MCF 10A (cell line): Measurements from ENCODE around the gene CCDC83. TPM values are rescaled to one million over a fixed set of nuclear protein-coding genes. Genes with fewer than 3 reads are reported as not detected.
"Not testable (repeated sequence)": the region's sequence is repeated elsewhere in the genome, so short reads cannot be mapped to it uniquely, and the experiment has no call there.

Experiments used
- BruUV-seq: library from RNA; stranded (reverse); fragments of 400-500 nt; replicated peaks from 2 replicates; lab custom pipeline; 2021; lab: Mats Ljungman, UMichigan
- CTCF ChIA-PET: fragments of 300-600 bp; sonication (Branson Sonifier 250); formaldehyde crosslinking; extraction: SDS; loops from one replicate; lab custom pipeline; 2021; ENCODE audit warnings: antibody characterized with exemption, inconsistent platforms; lab: Yijun Ruan, JAX
- POLR2A ChIA-PET: fragments of 300-600, 350-650 bp; sonication (Branson Sonifier 250); formaldehyde crosslinking; extraction: SDS; loops from one replicate; lab custom pipeline; 2020; ENCODE audit warnings: antibody characterized with exemption, inconsistent platforms; lab: Yijun Ruan, JAX
- DNase-seq: peaks from one replicate; pipeline ENCODE4 v3.0.0-alpha.2; 2018; ENCODE audit not compliant: unreplicated experiment
- H3K27ac Mint-ChIP-seq: one replicate; pipeline ENCODE4 v1.8.0; 2022; ENCODE audit warnings: mild to moderate bottlenecking, low read depth, mixed read lengths; ENCODE audit not compliant: unreplicated experiment
- H3K27me3 Mint-ChIP-seq: one replicate; pipeline ENCODE4 v1.8.0; 2022; ENCODE audit warnings: mixed read lengths; ENCODE audit not compliant: insufficient read depth, unreplicated experiment
- H3K36me3 Mint-ChIP-seq: one replicate; pipeline ENCODE4 v1.8.0; 2022; ENCODE audit warnings: mild to moderate bottlenecking, moderate library complexity, mixed read lengths; ENCODE audit not compliant: insufficient read depth, unreplicated experiment
- H3K4me1 Mint-ChIP-seq: one replicate; pipeline ENCODE4 v1.8.0; 2022; ENCODE audit warnings: mixed read lengths; ENCODE audit not compliant: insufficient read depth, unreplicated experiment
- H3K4me3 Mint-ChIP-seq: one replicate; pipeline ENCODE4 v1.8.0; 2022; ENCODE audit warnings: mild to moderate bottlenecking, moderate library complexity, mixed read lengths; ENCODE audit not compliant: unreplicated experiment
- H3K9me3 Mint-ChIP-seq: one replicate; pipeline ENCODE4 v1.8.0; 2022; ENCODE audit warnings: mixed read lengths; ENCODE audit not compliant: unreplicated experiment
- CTCF ChIP-seq: fragments of 200-600 bp; IDR thresholded peaks from one replicate; pipeline ENCODE4 v1.8.0; 2022; ENCODE audit warnings: antibody characterized with exemption, mild to moderate bottlenecking; ENCODE audit not compliant: unreplicated experiment
- intact Hi-C: fragments of 100-400 bp; cut with micrococcal nuclease; formaldehyde crosslinking; loops from 2 replicates; pipeline ENCODE4 v1.14.1; 2022
- total RNA-seq: library from RNA; stranded (reverse); gene quantifications from 2 replicates; pipeline ENCODE4 v1.2.3, GENCODE V29; 2022

Gene CCDC83
- total RNA-seq, 1 experiment from 2014 or later = not detected

GRCh38 chr11:85950317-85951048, 95.3 kb downstream of the CCDC83 start:
- Mint-ChIP-seq H3K27ac (peak overlapping the region; percentile 7), H3K4me3 (no peak overlapping the region), H3K4me1 (peaks cover 19% of the 10 kb centered on the region), H3K27me3 (no peaks in the 10 kb centered on the region), H3K9me3 (peaks cover 11% of the 10 kb centered on the region), H3K36me3 (peaks cover 45% of the 10 kb centered on the region)
- intact Hi-C loops = no loop called here
- ChIA-PET CTCF (interaction anchor here (0.6 to 1.0 kb wide), 4 partner anchors 75 to 296 kb away, joined by 3 to 4 read pairs (median 3); no protein-coding TSS in a partner anchor), POLR2A (no interaction called here)
- TF ChIP-seq CTCF = no peak
- no peak for DNase-seq
- BruUV-seq = no TSS peak

GRCh38 chr11:85951049-85951405, 95.8 kb downstream of the CCDC83 start:
- Mint-ChIP-seq H3K4me3 (no peak overlapping the region), H3K27ac (no peak overlapping the region), H3K9me3 (peaks cover 11% of the 10 kb centered on the region), H3K4me1 (peaks cover 19% of the 10 kb centered on the region), H3K27me3 (no peaks in the 10 kb centered on the region), H3K36me3 (peaks cover 47% of the 10 kb centered on the region)
- intact Hi-C loops = no loop called here
- TF ChIP-seq CTCF = no peak
- ChIA-PET CTCF (interaction anchor here (0.6 to 1.0 kb wide), 5 partner anchors 11 to 295 kb away, joined by 3 to 4 read pairs (median 3); no protein-coding TSS in a partner anchor), POLR2A (interaction anchor here (0.5 kb wide), 1 partner anchor 41 kb away, joined by 3 read pairs; no protein-coding TSS in a partner anchor)
- DNase-seq = no peak
- no TSS peak for BruUV-seq

- no peaks in the 10 kb centered on the region for H3K27me3 Mint-ChIP-seq
- no peak overlapping the region for H3K27ac Mint-ChIP-seq
- ChIA-PET CTCF (interaction anchor here (0.6 to 1.0 kb wide), 4 partner anchors 10 to 295 kb away, joined by 3 to 4 read pairs (median 4); no protein-coding TSS in a partner anchor), POLR2A (interaction anchor here (0.5 kb wide), 1 partner anchor 41 kb away, joined by 3 read pairs; no protein-coding TSS in a partner anchor)
- no peak overlapping the region for H3K4me3 Mint-ChIP-seq
- peaks cover 52% of the 10 kb centered on the region for H3K36me3 Mint-ChIP-seq
- intact Hi-C loops = no loop called here
- no peak for DNase-seq
- no peak for TF ChIP-seq CTCF
- H3K9me3 Mint-ChIP-seq = peaks cover 11% of the 10 kb centered on the region
- no TSS peak for BruUV-seq
- peaks cover 16% of the 10 kb centered on the region for H3K4me1 Mint-ChIP-seq
Observed at GRCh38 chr11:85951428-85952107, 96.4 kb downstream of the CCDC83 start.

GRCh38 chr11:85952108-85952485, 96.9 kb downstream of the CCDC83 start:
- H3K4me1 Mint-ChIP-seq = peaks cover 15% of the 10 kb centered on the region
- H3K9me3 Mint-ChIP-seq = peaks cover 11% of the 10 kb centered on the region
- H3K4me3 Mint-ChIP-seq, H3K27ac Mint-ChIP-seq, intact Hi-C loops, DNase-seq, BruUV-seq, H3K27me3 Mint-ChIP-seq, POLR2A ChIA-PET: not testable (repeated sequence)
- peaks cover 58% of the 10 kb centered on the region for H3K36me3 Mint-ChIP-seq
- CTCF ChIA-PET = interaction anchor here (1.0 kb wide), 1 partner anchor 10 kb away, joined by 4 read pairs; no protein-coding TSS in a partner anchor
